AML-193 (cell line): ENCODE measurements around the gene GIPC1.
A peak's percentile ranks its signal among the peaks of the same experiment; 100 is the strongest.
"Not testable (repeated sequence)": the region's sequence is repeated elsewhere in the genome, so short reads cannot be mapped to it uniquely, and the experiment has no call there.

Experiments
- DNase-seq, 2 experiments: peaks; one replicate each; lab custom pipeline; 2025; lab: John Stamatoyannopoulos, UW

Gene GIPC1

DNA sequence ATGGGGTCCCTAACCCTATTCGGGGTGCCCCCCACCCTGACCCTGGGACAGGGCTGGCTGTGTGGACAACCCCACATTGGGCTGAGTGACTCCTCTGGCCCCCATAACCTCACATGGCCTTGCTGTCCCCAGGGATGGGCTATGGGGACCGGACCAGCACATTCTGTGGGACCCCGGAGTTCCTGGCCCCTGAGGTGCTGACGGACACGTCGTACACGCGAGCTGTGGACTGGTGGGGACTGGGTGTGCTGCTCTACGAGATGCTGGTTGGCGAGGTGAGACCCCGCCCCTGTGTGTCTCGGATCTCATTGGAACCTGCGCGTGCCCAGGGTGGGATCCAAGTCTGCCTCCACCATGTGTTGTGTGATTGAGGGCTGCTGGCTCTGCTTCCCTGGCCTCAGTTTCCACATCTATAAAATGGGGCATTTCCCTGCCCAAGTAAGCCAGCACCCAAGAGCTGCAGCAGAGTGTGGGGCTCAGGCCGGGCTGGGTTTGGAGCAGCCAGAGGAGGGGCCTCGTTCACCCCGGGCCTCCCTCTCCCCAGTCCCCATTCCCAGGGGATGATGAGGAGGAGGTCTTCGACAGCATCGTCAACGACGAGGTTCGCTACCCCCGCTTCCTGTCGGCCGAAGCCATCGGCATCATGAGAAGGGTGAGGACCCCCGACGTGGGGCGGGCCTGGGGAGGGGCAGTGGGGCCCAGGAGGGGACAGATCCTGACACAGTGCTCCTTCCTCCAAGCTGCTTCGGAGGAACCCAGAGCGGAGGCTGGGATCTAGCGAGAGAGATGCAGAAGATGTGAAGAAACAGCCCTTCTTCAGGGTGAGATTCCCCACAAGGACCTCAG, 25.7 kb downstream of the GIPC1 start:
- DNase-seq = no peak

DNA sequence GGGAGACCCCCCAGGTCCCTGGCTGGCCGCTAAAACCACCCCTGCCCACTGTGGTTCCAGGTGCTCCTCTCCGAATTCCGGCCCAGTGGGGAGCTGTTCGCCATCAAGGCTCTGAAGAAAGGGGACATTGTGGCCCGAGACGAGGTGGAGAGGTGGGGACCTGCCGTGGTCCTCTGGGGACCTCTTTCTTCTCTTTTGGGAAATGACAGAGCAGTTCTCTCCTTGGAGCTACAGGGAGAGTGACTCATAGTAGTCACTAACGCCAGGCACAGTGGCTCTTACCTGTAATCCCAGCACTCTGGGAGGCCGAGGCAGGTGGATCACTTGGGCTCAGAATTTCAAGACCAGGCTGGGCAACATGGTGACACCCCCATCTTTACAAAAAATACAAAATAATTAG, 28.1 kb downstream of the GIPC1 start:
- peak in 1 of 2 experiments; percentile 4 for DNase-seq

DNA sequence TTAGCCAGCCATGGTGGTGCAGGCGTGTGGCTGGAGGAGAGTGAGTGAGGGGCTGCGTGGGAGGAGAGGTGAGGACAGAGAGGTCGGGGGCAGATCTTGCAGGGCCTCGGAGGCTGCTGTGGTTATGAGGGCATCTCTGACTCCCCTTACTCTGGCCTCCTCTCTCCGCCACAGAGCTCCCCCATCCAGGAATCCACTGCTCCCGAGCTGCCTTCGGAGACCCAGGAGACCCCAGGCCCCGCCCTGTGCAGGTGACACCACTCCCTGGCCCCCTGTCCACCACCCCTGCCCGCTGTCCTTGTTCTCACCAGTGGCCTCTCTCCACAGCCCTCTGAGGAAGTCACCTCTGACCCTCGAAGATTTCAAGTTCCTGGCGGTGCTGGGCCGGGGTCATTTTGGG, 28.5 kb downstream of the GIPC1 start:
- DNase-seq = no peak

- no peak for DNase-seq
These were observed 32.2 kb downstream of the GIPC1 start for GRCh38 chr19:14463747-14464146.

DNA sequence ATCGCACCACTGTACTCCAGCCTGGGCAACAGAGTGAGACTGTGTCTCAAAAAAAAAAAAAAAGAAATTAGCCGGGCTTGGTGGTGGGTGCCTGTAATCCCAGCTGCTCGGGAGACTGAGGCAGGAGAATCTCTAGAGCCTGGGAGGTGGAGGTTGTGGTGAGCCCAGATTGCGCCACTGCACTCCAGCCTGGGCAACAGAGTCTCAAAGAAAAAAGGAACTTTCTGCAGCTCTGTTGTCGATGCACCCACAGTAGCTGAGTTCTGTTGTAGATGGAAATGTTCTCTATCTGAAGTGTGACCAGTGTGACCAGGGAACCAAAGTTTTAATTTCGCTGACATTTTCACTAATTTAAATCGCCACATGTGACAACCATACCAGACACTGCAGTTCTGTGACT, 33.5 kb downstream of the GIPC1 start:
- peak; percentile 27 to 34 for DNase-seq

- DNase-seq = no peak
These were observed 35.0 kb downstream of the GIPC1 start for GRCh38 chr19:14460935-14461334.

DNA sequence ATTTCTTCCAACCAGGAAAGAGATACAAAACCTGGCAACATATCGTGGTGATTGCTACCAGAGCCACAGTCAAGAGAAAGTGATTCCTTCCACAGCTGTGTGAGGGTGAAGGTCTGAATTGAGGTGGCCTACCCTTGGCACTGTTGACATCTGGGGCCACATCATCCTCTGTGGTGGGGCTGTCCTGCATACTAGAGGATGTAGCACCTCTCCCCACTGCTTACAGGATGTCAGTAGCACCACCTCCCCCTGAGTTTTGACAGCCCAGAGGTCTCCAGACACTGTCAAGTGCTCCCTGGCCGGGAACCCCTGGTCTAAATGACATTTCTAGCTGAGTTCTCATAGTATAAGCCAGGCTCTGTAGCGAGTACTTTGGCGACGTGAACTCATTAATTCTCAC, 36.2 kb downstream of the GIPC1 start:
- DNase-seq = no peak

DNA sequence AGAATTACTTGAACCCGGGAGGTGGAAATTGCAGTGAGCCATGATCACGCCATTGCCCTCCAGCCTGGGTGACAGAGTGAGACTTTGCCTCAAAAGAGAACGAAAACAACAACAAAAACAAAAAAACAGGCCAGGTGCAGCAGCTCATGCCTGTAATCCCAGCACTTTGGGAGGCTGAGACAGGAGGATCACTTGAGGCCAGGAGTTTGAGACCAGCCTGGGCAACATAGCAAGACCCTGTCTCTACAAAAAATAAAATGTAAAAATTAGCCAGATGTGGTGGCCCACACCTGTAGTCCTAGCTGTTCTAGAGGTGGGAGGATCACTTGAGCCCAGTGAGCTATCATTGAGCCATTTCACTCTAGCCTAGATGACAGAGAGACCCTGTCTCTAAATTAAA, 43.6 kb downstream of the GIPC1 start:
- DNase-seq = not testable (repeated sequence)

- DNase-seq = no peak
These were observed 45.1 kb downstream of the GIPC1 start for GRCh38 chr19:14450876-14451275.

DNA sequence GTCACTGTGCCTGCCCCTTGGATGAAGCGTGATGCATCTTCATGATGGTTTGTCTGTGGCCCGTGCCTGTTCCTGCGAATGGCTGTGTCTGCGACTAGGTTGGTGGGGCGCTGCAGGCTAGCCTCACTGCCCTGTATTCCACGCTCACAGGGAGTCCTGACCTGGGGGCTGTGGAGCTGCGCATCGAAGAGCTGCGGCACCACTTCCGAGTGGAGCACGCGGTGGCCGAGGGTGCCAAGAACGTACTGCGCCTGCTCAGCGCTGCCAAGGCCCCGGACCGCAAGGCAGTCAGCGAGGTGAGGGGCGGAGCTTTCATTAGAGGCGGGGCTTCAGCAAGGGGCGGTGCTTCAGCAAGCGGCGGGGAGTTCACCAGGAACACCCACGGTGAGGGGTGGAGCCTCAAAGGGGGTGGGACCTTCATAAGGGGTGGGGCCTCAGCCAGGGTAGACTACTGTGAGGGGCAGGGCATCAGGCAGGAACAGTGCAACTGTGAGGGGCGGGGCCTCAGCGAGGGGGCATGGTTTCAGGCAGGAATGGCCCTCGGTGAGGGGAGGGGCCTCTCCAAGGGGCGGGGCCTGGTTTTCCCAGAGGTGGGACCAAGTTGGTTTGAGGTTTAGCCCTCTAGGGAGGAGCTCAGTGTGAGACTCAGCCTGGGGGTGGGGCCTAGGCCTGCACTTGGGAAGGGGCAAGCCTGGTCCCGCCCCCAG, 45.6 kb downstream of the GIPC1 start:
- no peak for DNase-seq

GRCh38 chr19:14449321-14449720, 46.6 kb downstream of the GIPC1 start:
- no peak for DNase-seq

GRCh38 chr19:14446336-14447036, 49.4 kb downstream of the GIPC1 start:
- DNase-seq = no peak

- no peak for DNase-seq
These were observed 52.2 kb downstream of the GIPC1 start for GRCh38 chr19:14443632-14444216.

DNA sequence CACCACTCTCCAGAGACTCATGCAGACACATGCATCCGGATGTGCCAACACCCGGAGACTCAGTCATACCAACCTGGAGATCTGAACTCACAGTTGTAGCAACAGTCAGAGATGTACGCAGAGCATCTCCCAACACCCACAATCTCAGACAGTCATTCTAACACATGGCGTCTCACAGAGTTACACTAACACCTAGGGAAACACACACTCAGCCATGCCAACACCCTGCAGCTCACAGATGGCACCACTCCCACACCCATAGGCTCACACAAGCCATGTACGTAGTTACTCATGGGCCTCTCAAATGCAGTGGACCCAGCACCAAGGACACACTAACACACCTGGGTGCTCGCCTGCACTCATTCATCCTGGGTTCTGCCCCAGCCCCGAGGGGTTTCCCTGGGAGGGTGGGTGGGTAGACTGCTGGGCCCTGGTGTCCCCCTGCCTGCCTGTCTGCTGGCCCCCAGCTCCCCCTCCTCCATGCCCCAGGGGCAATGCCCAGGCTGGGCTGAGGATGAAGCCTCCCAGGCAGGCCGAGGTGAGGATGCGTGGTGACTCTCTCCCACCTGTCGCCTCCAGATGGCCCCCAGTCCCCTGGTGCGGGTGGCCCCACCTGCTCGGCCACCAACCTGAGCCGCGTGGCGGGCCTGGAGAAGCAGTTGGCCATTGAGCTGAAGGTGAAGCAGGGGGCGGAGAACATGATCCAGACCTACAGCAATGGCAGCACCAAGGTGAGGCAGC, 52.9 kb downstream of the GIPC1 start:
- no peak for DNase-seq

DNA sequence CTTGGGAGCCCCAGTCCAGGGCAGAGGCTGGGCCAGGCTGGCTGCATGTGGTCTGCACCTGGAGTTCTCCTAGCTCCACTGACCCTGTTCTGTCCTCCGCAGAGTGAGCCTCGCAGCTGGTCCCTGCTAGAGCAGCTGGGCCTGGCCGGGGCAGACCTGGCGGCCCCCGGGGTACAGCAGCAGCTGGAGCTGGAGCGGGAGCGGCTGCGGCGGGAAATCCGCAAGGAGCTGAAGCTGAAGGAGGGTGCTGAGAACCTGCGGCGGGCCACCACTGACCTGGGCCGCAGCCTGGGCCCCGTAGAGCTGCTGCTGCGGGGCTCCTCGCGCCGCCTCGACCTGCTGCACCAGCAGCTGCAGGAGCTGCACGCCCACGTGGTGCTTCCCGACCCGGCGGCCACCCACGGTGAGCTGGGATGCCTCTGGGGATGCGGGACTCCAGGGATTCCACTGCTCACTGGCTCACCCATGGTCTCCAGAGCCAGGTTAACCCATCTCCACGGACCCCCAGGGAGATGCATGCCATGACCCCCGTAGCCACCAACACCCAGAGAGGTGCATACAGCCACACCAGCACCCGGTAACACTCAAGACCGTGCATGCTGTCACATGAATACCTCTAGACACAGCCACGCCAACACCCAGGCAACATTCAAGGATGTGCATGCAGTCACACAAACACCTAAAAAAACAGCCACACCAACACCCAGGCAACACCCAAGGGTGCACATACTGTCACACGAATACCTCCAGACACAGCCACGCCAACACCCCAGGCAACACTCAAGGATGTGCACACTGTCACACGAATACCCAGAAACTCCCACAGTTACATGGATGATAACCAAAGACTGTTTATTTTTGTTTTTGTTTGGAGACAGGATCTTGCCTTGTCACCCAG, 54.6 kb downstream of the GIPC1 start:
- DNase-seq = no peak

DNA sequence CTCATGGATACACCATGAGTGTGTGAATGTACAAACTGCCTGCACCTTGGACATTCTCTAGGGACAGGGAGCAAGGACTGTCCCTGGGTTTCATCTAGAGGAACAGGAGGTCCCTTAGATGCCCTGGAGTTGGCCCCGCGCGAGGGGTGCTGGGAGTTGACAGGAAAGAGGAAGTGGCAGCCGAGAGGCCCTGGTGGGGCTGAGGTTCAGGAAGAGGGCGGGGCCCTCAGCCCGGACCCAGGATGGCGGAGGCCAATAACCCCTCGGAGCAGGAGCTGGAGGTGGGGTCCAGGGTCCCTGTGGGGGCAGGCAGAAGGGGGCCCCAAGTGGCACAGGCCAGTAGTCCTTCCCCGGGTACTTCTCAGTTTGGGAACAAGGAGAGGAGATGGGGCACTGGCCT, 55.9 kb downstream of the GIPC1 start:
- peak; percentile 83 to 84 for DNase-seq

- no peak for DNase-seq
These were observed 56.9 kb downstream of the GIPC1 start for GRCh38 chr19:14439014-14439413.

DNA sequence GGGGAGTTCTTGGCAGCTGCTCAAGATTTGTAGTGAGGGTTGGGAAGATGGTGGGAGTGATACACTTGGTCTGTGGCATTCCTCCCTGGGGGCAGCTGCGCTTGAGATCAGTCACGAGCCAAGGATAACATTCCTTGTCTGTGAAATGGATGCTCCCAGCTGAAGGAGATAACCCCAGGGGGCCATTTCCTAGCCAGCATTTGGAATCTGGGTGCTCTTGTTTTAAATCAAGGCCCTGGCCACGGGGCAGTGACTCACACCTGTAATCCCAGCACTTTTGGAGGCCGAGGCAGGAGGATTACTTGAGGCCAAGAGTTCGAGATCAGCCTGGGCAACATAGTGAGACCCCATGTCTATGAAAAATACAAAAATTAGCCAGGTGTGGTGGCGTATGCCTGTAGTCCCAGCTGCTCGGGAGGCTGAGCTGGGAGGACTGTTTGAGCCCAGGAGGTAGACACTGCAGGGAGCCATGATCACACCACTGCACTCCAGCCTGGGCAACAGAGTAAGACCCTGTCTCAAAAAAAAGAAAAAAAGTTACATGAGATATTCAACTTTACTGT, 58.3 kb downstream of the GIPC1 start:
- no peak for DNase-seq

- DNase-seq = no peak
These were observed 60.4 kb downstream of the GIPC1 start for GRCh38 chr19:14435320-14436050.
